ENCODE results near the gene LAMB1. TPM values are rescaled to one million over a fixed set of nuclear protein-coding genes. Genes with fewer than 3 reads are reported as not detected.

The LAMB1 gene
- total and polyA plus RNA-seq, 12 donors = 33.3 to 145 (median 59.3) TPM

GRCh38 chr7:107996072-107996882, 6.7 kb downstream of the LAMB1 start:
- H3K27me3 ChIP-seq = peaks cover 0 to 15% (median 0%) of the 10 kb centered on the region in 7 donors
- no peak overlapping the region for H3K4me3 ChIP-seq
- H3K36me3 ChIP-seq = peaks cover 0 to 57% (median 5%) of the 10 kb centered on the region in 9 donors
- H3K9me3 ChIP-seq = no peaks in the 10 kb centered on the region
- no peak for TF ChIP-seq CTCF (IDR thresholded peaks at IDR 0.05)
- ATAC-seq (no peak), DNase-seq (no peak)
- H3K4me1 ChIP-seq = peaks cover 10 to 93% (median 69%) of the 10 kb centered on the region in 9 donors
- peak overlapping the region in 9 of 10 donors; percentile 56 to 93 (median 62) for H3K27ac ChIP-seq
- WGBS, 2 donors = 42 to 44% methylated on average over 7 of the region's 7 CpGs
- intact Hi-C loops (cut with DNase I) = no loop called here

GRCh38 chr7:107995184-107996071, 7.5 kb downstream of the LAMB1 start:
- peaks cover 7 to 93% (median 66%) of the 10 kb centered on the region in 9 donors for H3K4me1 ChIP-seq
- ATAC-seq (peak; percentile 53 to 83 (median 73)), DNase-seq (peak in 1 of 2 donors; percentile 71)
- H3K4me3 ChIP-seq = no peak overlapping the region
- no peaks in the 10 kb centered on the region for H3K9me3 ChIP-seq
- 41 to 50% methylated on average over 6 of the region's 6 CpGs for WGBS, 2 donors
- no peak for TF ChIP-seq CTCF (IDR thresholded peaks at IDR 0.05)
- H3K36me3 ChIP-seq = peaks cover 0 to 57% (median 5%) of the 10 kb centered on the region in 9 donors
- peak overlapping the region; percentile 31 to 93 (median 60) for H3K27ac ChIP-seq
- intact Hi-C loops (cut with DNase I) = no loop called here
- peaks cover 0 to 7% (median 0%) of the 10 kb centered on the region in 7 donors for H3K27me3 ChIP-seq

- Histone ChIP-seq H3K27me3 (peaks cover 0 to 3% (median 0%) of the 10 kb centered on the region in 7 donors), H3K36me3 (peaks cover 0 to 57% (median 5%) of the 10 kb centered on the region in 9 donors), H3K4me1 (peaks cover 10 to 93% (median 71%) of the 10 kb centered on the region in 9 donors), H3K9me3 (no peaks in the 10 kb centered on the region), H3K27ac (peak overlapping the region; percentile 31 to 93 (median 59)), H3K4me3 (no peak overlapping the region)
- TF ChIP-seq CTCF (IDR thresholded peaks at IDR 0.05) = no peak
- ATAC-seq (peak in 6 of 8 donors; percentile 15 to 42 (median 34)), DNase-seq (no peak)
- 59 to 63% methylated on average over 2 of the region's 2 CpGs for WGBS, 2 donors
- intact Hi-C loops (cut with DNase I) = no loop called here
These were observed 8.4 kb downstream of the LAMB1 start for GRCh38 chr7:107994421-107995030.

GRCh38 chr7:107993891-107994291, 9.1 kb downstream of the LAMB1 start:
- intact Hi-C loops (cut with DNase I) = no loop called here
- 57 to 71% methylated on average over 1 of the region's 1 CpG for WGBS, 2 donors
- DNase-seq (no peak), ATAC-seq (peak in 7 of 8 donors; percentile 6 to 47 (median 29))
- Histone ChIP-seq H3K36me3 (peaks cover 0 to 60% (median 5%) of the 10 kb centered on the region in 9 donors), H3K27ac (peak overlapping the region; percentile 34 to 93 (median 59)), H3K4me1 (peaks cover 10 to 93% (median 72%) of the 10 kb centered on the region in 9 donors), H3K9me3 (no peaks in the 10 kb centered on the region), H3K27me3 (peaks cover 0 to 3% (median 0%) of the 10 kb centered on the region in 7 donors), H3K4me3 (no peak overlapping the region)
- no peak for TF ChIP-seq CTCF (IDR thresholded peaks at IDR 0.05)
